Stimulated activated CD4-positive, alpha-beta T cell treated with anti-CD3 and anti-CD28 coated beads, Interleukin-12 subunit alpha, Interleukin-12 subunit beta, amount 100 ng/mL, for 4 hours (primary cell): ENCODE measurements around the gene NFIX.

Experiments
- DNase-seq: peaks from one replicate; pipeline ENCODE4 v3.0.0-alpha.2; 2020

The NFIX gene

GRCh38 chr19:13134626-13135025, 139.4 kb downstream of the NFIX start:
- no peak for DNase-seq

DNA sequence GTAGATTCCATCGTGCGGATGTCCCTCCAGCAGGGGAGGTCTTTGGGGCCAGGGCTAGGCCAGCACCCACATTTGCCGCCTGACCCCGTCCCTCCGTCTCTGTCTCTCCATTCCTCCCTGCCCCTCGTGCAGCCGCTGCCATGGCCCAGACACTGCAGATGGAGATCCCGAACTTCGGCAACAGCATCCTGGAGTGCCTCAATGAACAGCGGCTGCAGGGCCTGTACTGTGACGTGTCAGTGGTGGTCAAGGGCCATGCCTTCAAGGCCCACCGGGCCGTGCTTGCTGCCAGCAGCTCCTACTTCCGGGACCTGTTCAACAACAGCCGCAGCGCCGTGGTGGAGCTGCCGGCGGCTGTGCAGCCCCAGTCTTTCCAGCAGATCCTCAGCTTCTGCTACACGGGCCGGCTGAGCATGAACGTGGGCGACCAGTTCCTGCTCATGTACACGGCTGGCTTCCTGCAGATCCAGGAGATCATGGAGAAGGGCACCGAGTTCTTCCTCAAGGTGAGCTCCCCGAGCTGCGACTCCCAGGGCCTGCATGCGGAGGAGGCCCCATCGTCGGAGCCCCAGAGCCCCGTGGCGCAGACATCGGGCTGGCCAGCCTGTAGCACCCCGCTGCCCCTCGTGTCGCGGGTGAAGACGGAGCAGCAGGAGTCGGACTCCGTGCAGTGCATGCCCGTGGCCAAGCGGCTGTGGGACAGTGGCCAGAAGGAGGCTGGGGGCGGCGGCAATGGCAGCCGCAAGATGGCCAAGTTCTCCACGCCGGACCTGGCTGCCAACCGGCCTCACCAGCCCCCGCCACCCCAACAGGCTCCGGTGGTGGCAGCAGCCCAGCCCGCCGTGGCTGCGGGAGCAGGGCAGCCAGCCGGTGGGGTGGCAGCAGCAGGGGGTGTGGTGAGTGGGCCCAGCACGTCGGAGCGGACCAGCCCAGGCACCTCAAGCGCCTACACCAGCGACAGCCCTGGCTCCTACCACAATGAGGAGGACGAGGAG, 140.1 kb downstream of the NFIX start:
- DNase-seq = no peak

DNA sequence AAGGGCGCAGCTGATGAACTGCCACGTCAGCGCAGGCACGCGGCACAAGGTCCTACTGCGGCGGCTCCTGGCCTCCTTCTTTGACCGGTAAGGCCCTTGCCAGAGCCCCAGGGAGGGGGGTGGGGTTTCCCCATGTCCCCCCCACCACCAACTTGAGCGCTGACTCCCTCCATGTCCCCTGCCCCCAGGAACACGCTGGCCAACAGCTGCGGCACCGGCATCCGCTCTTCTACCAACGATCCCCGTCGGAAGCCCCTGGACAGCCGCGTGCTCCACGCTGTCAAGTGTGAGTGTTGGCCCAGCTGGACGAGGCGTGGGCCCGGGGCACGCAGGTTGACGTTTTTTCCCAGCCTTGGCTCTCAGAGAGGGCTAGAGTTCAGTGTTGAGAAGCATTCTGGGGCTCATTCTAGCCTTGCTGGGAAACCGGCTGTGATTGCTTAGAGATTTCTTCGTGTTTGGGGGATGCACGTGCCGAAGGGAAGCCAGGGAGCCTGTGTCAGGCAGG, 142.1 kb downstream of the NFIX start:
- no peak for DNase-seq

DNA sequence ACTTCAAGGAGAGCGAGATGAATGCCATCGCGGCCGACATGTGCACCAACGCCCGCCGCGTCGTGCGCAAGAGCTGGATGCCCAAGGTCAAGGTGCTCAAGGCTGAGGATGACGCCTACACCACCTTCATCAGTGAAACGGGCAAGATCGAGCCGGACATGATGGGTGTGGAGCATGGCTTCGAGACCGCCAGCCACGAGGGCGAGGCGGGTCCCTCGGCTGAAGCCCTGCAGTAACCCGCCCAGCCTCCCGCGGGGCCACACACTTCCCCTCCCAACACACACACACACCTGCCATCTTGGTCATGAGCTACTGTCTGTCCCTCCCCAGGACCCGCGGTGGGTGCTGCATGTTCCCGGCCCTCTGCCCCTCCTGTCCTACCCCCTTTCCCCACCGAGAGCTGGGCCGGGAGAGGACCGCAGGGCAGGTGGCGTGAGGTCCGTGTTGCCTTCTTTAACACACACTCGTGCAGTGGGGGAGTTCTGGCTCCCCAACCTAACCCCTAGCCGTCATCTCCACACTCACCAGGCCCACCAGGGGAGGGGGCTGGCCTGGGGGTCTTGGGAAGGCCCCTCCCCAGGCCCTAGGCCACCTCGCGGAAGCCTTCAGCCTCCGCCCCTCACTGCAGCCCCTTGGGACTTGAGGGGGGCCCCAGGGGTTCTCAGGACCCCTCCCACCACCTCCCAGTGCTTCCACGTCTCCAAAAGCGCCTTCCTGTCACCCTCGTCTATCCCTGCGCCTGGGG, 143.1 kb downstream of the NFIX start:
- no peak for DNase-seq

DNA sequence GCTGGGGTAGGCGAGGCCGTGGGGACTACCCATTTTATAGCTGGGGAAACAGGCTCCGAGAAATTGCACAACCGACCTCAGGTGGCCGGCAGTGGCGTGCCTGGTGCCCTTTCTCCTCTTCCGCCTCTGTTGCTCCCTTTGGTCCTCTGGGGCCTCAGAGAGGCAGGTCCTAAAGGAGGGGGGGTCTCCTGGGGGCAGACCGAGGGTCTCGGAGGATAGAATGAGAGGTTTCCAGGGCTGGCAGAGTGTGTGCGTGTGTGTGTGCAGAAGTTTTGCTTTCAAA, 143.6 kb downstream of the NFIX start:
- DNase-seq = no peak

DNA sequence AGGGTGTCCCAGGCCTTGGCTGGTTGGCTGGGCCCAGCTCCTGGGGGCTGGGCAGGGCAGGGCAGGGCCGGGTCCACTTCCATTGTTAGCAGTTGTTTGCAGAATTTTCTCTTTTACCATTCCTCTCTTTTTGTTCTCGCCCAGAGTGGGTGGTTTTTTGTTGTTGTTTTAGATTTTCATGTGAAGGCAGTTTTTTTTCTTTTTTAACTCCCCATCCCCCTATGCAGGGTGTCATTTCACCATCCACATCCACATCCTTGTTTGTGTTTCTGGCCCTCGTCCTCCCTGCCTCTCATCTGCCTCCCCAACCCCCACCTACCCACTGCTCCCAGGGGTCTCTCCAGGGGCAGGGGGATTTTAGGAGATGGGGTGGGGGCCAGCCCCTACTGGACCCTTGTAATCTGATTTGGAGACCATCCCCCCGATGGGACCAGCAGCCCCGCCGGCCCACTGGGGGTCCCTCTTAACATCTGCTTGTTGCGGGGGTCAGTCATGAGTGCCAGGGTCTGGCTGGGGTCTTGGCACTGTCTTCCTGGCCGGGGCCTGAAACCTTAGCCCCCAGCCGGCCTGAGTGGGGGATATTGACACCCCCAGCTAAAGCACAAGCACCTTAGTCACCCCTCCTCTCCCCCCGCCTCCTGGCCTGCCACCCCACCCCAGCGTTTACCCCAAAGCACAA, 144.5 kb downstream of the NFIX start:
- no peak for DNase-seq

- DNase-seq = no peak
These were observed 151.7 kb downstream of the NFIX start for GRCh38 chr19:13146763-13147563.
